ENCODE data around the gene LRFN2. TPM values are rescaled to one million over a fixed set of nuclear protein-coding genes. Genes with fewer than 3 reads are reported as not detected.

LRFN2 gene
- total RNA-seq, 1 donor from 2014 or later = not detected

DNA sequence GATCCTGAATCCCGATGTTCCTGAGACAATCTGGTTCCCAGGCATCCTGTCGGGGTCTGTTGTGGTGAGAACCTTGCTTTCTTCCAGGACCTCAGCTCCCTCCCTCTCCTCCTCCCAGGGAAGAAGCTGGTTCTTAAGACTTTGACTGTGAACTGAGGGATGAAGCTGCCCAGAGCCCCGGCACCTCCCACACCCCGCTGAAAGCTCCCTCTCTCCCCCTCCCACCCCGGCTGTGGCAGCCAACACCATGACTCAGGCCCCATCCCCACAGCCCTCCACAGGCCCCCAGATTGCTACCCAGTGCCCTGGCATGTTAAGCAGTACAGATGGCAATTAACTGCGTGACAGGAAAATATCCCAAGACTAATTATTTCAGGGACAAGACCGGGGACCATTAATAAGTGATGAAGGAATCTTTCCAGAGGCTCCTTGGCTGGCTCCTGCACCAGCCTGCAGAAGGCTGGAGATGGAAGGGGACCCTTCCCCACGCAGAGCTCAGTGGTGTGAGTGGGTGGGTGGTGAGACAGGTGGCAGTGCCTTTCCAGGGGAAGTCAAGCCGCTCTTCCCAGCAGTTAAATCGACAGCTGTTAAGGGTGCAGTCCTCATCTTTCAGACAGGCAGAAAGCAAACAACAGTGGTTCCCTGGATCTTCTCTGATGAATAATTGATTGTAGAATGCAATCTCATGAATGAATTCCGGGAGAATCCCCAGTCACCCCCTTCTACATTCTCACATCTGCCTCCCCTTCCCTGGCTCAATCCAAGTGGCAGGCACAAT is 237.9 kb downstream of the LRFN2 start:
- Histone ChIP-seq H3K4me3 (no peak overlapping the region), H3K36me3 (no peaks in the 10 kb centered on the region), H3K27ac (replicated peaks) (no peak overlapping the region), H3K4me1 (peaks cover 20% of the 10 kb centered on the region), H3K9me3 (replicated peaks) (no peaks in the 10 kb centered on the region), H3K27me3 (ENCODE audit: low read depth) (peaks cover 11% of the 10 kb centered on the region)
- DNase-seq = no peak
- TF ChIP-seq, protein P1, sequence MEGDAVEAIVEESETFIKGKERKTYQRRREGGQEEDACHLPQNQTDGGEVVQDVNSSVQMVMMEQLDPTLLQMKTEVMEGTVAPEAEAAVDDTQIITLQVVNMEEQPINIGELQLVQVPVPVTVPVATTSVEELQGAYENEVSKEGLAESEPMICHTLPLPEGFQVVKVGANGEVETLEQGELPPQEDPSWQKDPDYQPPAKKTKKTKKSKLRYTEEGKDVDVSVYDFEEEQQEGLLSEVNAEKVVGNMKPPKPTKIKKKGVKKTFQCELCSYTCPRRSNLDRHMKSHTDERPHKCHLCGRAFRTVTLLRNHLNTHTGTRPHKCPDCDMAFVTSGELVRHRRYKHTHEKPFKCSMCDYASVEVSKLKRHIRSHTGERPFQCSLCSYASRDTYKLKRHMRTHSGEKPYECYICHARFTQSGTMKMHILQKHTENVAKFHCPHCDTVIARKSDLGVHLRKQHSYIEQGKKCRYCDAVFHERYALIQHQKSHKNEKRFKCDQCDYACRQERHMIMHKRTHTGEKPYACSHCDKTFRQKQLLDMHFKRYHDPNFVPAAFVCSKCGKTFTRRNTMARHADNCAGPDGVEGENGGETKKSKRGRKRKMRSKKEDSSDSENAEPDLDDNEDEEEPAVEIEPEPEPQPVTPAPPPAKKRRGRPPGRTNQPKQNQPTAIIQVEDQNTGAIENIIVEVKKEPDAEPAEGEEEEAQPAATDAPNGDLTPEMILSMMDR (IDR thresholded peaks at IDR 0.05; ENCODE audit: borderline replicate concordance) = no peak
- intact Hi-C loops (cut with micrococcal nuclease) = no loop called here

DNA sequence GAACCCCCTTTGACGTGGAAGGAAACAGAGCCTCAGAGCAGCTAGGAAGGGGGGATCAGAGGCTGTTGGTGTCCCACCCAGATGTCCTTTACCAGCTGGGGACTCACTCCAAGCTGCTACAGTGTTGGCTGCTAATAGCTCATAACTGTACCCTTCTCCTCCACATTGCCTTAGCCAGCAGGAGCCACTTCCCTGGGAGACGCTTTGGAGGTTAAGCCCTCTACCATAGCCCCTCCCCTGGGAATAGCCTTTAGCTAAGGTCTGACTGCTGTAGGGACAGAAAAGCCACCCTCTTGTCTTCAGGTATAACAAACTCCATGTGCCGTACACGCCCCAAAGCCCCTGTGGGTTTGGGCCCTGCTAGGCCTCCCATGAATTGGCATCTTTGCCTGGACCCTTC is 238.6 kb downstream of the LRFN2 start:
- H3K27me3 ChIP-seq (ENCODE audit: low read depth) = peaks cover 11% of the 10 kb centered on the region
- DNase-seq = no peak
- intact Hi-C loops (cut with micrococcal nuclease) = no loop called here

DNA sequence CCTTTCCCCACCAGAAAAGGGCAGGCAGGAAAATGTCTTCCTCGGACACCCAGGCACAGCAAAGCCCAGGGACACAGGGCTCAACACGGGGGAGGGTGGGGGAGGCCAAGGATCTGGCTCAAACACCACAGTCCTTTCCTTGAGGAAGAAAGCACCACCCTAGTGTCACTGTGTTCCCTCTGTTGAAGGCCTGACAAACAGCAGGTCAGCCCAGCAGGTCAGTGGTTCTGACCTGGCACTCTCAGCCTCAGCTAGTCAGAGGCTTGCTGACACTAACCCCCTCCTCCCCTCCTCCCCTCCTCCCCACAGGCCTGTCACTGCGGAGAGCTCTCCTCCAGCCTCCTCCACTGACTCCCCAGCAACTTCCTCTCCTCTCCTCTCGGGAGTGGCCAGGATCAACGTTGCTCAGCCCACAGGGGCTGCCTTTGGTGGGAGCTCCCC is 239.6 kb downstream of the LRFN2 start:
- Histone ChIP-seq H3K9me3 (replicated peaks) (no peaks in the 10 kb centered on the region), H3K36me3 (no peaks in the 10 kb centered on the region), H3K27ac (replicated peaks) (no peak overlapping the region), H3K27me3 (ENCODE audit: low read depth) (peaks cover 11% of the 10 kb centered on the region), H3K4me3 (no peak overlapping the region), H3K4me1 (peaks cover 9% of the 10 kb centered on the region)
- TF ChIP-seq, protein P1 (IDR thresholded peaks at IDR 0.05; ENCODE audit: borderline replicate concordance) = no peak
- intact Hi-C loops (cut with micrococcal nuclease) = no loop called here
- no peak for DNase-seq

More for the DNA sequence above, 238.6 kb downstream of the LRFN2 start:
- no peaks in the 10 kb centered on the region for H3K36me3 ChIP-seq
- no peak overlapping the region for H3K4me3 ChIP-seq
- TF ChIP-seq, protein P1 (IDR thresholded peaks at IDR 0.05; ENCODE audit: borderline replicate concordance) = no peak
- H3K27ac ChIP-seq (replicated peaks) = no peak overlapping the region
- no peaks in the 10 kb centered on the region for H3K9me3 ChIP-seq (replicated peaks)
- H3K4me1 ChIP-seq = peaks cover 15% of the 10 kb centered on the region

DNA sequence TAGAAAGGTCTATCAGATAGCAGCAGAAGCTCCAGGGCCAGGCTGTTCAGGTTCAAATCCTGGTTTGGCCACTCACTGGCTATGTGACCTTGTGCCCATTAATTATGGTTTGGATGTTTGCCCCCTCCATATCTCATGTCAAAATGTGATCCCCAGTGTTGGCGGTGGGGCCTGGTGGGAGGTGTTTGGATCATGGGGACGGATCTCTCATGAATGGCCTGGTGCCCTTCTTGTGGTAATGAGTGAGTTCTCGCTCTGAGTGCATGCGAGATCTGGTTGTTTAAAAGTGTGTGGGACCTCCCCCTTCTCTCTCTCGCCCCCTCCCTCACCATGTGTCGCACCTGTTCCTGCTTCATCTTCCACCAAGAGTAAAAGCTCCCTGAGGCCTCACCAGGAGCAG is 240.9 kb downstream of the LRFN2 start:
- no peak for DNase-seq
- peaks cover 17% of the 10 kb centered on the region for H3K27me3 ChIP-seq (ENCODE audit: low read depth)
- H3K36me3 ChIP-seq = no peaks in the 10 kb centered on the region
- H3K4me1 ChIP-seq = peaks cover 9% of the 10 kb centered on the region
- no peaks in the 10 kb centered on the region for H3K9me3 ChIP-seq (replicated peaks)
- no peak overlapping the region for H3K4me3 ChIP-seq
- TF ChIP-seq, protein P1 (IDR thresholded peaks at IDR 0.05; ENCODE audit: borderline replicate concordance) = no peak
- intact Hi-C loops (cut with micrococcal nuclease) = no loop called here
- no peak overlapping the region for H3K27ac ChIP-seq (replicated peaks)

DNA sequence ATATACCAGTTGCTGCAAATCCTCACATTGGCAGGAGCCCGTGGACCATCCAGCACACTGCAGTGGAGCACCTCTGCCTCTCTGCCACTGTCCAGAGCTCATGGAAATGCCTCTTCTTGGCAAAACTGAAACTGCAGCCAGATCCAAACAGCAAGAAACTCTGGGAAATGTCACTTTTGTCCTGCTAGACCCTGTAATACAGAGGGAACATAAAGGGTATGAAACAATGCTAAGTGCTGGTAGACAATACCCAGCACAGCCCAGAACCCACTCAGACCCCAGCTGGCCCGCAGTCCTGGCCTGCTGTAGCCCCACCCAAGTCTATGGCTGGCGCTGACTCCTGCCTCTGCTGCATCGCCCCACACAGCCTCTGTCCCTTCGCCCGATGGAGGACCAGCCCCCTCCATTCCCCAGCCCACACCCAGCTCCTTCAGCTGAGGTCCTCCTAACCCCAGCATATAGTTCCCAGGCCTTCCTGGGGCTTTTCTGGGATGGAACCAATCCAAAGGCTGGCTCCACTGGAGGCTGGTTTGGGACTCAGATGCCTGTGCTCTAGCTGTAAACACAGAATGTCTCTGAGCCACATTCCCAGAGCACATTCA is 242.5 kb downstream of the LRFN2 start:
- intact Hi-C loops (cut with micrococcal nuclease) = no loop called here
- Histone ChIP-seq H3K27ac (replicated peaks) (no peak overlapping the region), H3K4me3 (no peak overlapping the region), H3K4me1 (peaks cover 9% of the 10 kb centered on the region), H3K9me3 (replicated peaks) (no peaks in the 10 kb centered on the region), H3K36me3 (no peaks in the 10 kb centered on the region), H3K27me3 (ENCODE audit: low read depth) (peaks cover 33% of the 10 kb centered on the region)
- DNase-seq = no peak
- TF ChIP-seq, protein P1 (IDR thresholded peaks at IDR 0.05; ENCODE audit: borderline replicate concordance) = no peak

All from left ventricle myocardium inferior (tissue), 1 donor.